Sigmoid colon (tissue), 7 donors: ENCODE data around the gene PTK7. TPM values are rescaled to one million over a fixed set of nuclear protein-coding genes. Genes with fewer than 3 reads are reported as not detected.

ENCODE experiments used
- DNase-seq: peaks from one replicate; pipeline ENCODE4 v3.0.0-alpha.2; 2019
- H3K27ac ChIP-seq, 4 donors: fragments of 200-600 bp; sonication (generic); one replicate each; pipeline ENCODE4 v1.5.1; 2016 to 2019; ENCODE audit warnings: mild to moderate bottlenecking in 1 of 4
- H3K27me3 ChIP-seq, 3 donors: fragments of 200-600 bp; sonication (generic); one replicate each; pipeline ENCODE4 v1.5.1; 2019; ENCODE audit warnings: mild to moderate bottlenecking in 1 of 3
- H3K36me3 ChIP-seq, 4 donors: fragments of 200-600 bp; sonication (generic); one replicate each; pipeline ENCODE4 v1.5.1; 2016 to 2019
- H3K4me1 ChIP-seq, 4 donors: fragments of 200-600 bp; sonication (generic); one replicate each; pipeline ENCODE4 v1.5.1; 2017 to 2019
- H3K4me3 ChIP-seq, 4 donors: fragments of 200-600 bp; sonication (generic); one replicate each; pipeline ENCODE4 v1.5.1; 2017 to 2019; ENCODE audit warnings: mild to moderate bottlenecking in 2 of 4, moderate library complexity in 1 of 4
- H3K9me3 ChIP-seq, 4 donors: fragments of 200-600 bp in 3 of 4; sonication (generic) in 3 of 4; one replicate each; pipeline versions ENCODE4 v1.5.1 to v1.6.1; 2013 to 2019
- EP300 ChIP-seq, 4 donors: sonication (generic); formaldehyde crosslinking; IDR thresholded peaks; one replicate each; pipeline ENCODE4 v1.6.1; 2017; ENCODE audit warnings: antibody characterized with exemption in 4 of 4
- POLR2A ChIP-seq, 2 donors: fragments of 450-650 bp; IDR thresholded peaks; one replicate each; pipeline ENCODE4 v1.6.1; 2016; ENCODE audit warnings: antibody characterized with exemption in 2 of 2, mild to moderate bottlenecking in 2 of 2, moderate library complexity in 2 of 2
- POLR2AphosphoS5 ChIP-seq, 4 donors: sonication (generic); formaldehyde crosslinking; IDR thresholded peaks; one replicate each; pipeline ENCODE4 v1.6.1; 2017; ENCODE audit warnings: antibody characterized with exemption in 4 of 4
- WGBS, 2 donors: extraction: QIAGEN DNeasy Blood & Tissue Kit; methylation state at CpG; one replicate each; pipeline ENCODE4 v1.1.7; 2013; 5-methylcytosine and 5-hydroxymethylcytosine counted together
- intact Hi-C: fragments of 100-400 bp; cut with DNase I; formaldehyde crosslinking; loops from one replicate; pipeline ENCODE4 v1.15.1; 2023
- polyA plus RNA-seq, 3 donors: library from polyadenylated mRNA; stranded (reverse); fragments of 200-250 nt; gene quantifications; one replicate each; pipeline ENCODE4 v1.2.3, GENCODE V29; 2013
- total RNA-seq, 4 donors: library from RNA; depleted of rRNA; stranded (reverse); fragments of >200 nt; gene quantifications; one replicate each; pipeline ENCODE4 v1.1.0, GENCODE V29; 2016
- TF ChIP-seq, protein P1 (sequence below), 4 experiments: fragments of 450-650 bp in 3 of 4; fragments of 200-600 bp in 1 of 4; IDR thresholded peaks; one replicate each; pipeline ENCODE4 v1.5.1; 2016 to 2019; ENCODE audit warnings: antibody characterized with exemption in 4 of 4, mild to moderate bottlenecking in 3 of 4, moderate library complexity in 2 of 4
- donor health status: healthy with polysubstance abuse.
- donor health status: Bipolar disorder and iron deficiency.
- donor health status: healthy.

Gene PTK7
- total RNA-seq (1 to 10 TPM; 4.8 to 9.7 (median 7.7) TPM), polyA plus RNA-seq (10 to 100 TPM in 1 of 3 donors, 1 to 10 TPM in 2; 1.2 to 15.6 (median 1.8) TPM)

DNA sequence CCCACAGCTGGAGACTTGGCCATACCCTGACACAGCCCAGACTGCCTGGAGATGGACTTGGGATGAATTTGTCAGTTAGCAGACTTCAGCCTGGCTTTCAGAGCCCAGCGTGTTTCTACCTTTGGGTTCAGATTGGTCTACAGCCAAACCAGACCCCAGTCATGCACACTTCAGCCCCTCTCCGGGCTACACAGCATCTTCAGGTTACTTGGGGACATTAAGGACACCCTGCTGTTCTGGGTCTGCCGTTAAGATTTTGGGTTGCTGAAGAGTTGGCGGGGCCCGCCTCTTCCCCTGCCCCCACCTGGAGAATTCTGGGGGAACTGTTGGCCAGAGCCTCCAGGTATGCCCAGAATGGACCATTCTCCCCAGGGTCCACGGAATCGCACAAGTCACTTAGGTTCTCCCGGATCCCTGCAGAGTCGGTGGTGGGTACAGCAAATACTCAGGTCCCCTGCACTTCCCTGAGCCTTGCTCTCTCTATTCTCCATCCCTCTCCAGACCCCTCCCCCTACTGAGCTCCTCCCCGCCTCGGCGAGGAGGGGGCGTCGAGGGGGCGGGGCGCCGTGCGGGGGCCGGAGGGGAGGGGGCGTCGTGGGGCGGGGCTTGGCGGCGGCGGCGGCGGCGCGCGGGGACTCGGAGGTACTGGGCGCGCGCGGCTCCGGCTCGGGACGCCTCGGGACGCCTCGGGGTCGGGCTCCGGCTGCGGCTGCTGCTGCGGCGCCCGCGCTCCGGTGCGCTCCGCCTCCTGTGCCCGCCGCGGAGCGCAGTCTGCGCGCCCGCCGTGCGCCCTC, at the start of gene PTK7:
PTK7 (plus strand) TSS at position 645 of the 794 bp plus-strand sequence. CDS start 175 bp downstream, outside the sequence.
- 4 to 5% methylated on average over 60 of the region's 60 CpGs for WGBS, 2 donors
- Histone ChIP-seq H3K4me3 (peak within 1 kb of the TSS; percentile 25 to 53 (median 48)), H3K4me1 (peaks cover 0 to 18% (median 16%) of the 10 kb centered on the region in 4 donors), H3K36me3 (peaks cover 7 to 43% (median 11%) of the 10 kb centered on the region in 4 donors), H3K27me3 (peaks cover 13 to 28% (median 16%) of the 10 kb centered on the region in 3 donors), H3K27ac (peak within 1 kb of the TSS in 1 of 4 donors; percentile 42), H3K9me3 (no peaks in the 10 kb centered on the region)
- DNase-seq = no peak
- TF ChIP-seq, protein P1, sequence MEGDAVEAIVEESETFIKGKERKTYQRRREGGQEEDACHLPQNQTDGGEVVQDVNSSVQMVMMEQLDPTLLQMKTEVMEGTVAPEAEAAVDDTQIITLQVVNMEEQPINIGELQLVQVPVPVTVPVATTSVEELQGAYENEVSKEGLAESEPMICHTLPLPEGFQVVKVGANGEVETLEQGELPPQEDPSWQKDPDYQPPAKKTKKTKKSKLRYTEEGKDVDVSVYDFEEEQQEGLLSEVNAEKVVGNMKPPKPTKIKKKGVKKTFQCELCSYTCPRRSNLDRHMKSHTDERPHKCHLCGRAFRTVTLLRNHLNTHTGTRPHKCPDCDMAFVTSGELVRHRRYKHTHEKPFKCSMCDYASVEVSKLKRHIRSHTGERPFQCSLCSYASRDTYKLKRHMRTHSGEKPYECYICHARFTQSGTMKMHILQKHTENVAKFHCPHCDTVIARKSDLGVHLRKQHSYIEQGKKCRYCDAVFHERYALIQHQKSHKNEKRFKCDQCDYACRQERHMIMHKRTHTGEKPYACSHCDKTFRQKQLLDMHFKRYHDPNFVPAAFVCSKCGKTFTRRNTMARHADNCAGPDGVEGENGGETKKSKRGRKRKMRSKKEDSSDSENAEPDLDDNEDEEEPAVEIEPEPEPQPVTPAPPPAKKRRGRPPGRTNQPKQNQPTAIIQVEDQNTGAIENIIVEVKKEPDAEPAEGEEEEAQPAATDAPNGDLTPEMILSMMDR (IDR thresholded peaks at IDR 0.05) = no peak
- TF ChIP-seq EP300 (IDR thresholded peaks at IDR 0.05) = no peak
- TF ChIP-seq POLR2A (IDR thresholded peaks at IDR 0.05) = no peak
- TF ChIP-seq POLR2AphosphoS5 (IDR thresholded peaks at IDR 0.05) = no peak
- intact Hi-C loops = no loop called here

DNA sequence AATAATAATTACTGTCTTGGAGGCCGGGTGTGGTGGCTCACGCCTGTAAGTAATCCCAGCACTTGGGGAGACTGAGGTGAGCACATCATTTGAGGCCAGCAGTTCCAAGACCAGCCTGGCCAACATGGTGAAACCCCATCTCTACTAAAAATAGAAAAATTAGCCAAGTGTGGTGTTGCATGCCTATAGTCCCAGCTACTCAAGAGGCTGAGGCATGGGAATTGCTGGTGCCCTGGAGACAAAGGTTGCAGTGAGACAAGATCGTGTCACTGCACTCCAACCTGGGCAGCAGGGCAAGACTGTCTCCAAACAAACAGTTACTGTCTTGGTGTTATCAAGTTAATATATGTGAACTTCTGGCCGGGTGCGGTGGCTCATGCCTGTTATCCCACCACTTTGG, 49.7 kb upstream of the PTK7 start:
- TF ChIP-seq, protein P1 (IDR thresholded peaks at IDR 0.05) = no peak
- TF ChIP-seq POLR2A (IDR thresholded peaks at IDR 0.05) (no peak), EP300 (IDR thresholded peaks at IDR 0.05) (no peak), POLR2AphosphoS5 (IDR thresholded peaks at IDR 0.05) (no peak)
- no peak overlapping the region for H3K27ac ChIP-seq
- H3K9me3 ChIP-seq = no peaks in the 10 kb centered on the region
- no peaks in the 10 kb centered on the region for H3K27me3 ChIP-seq
- peaks cover 36 to 65% (median 55%) of the 10 kb centered on the region in 4 donors for H3K36me3 ChIP-seq
- peaks cover 0 to 26% (median 20%) of the 10 kb centered on the region in 4 donors for H3K4me1 ChIP-seq
- intact Hi-C loops = no loop called here
- DNase-seq = no peak
- 88 to 90% methylated on average over 5 of the region's 5 CpGs for WGBS, 2 donors
- no peak overlapping the region for H3K4me3 ChIP-seq

GRCh38 chr6:43029120-43029519, 47.0 kb upstream of the PTK7 start:
- Histone ChIP-seq H3K4me3 (no peak overlapping the region), H3K27ac (no peak overlapping the region), H3K36me3 (peaks cover 36 to 92% (median 57%) of the 10 kb centered on the region in 4 donors), H3K9me3 (no peaks in the 10 kb centered on the region), H3K4me1 (peaks cover 0 to 6% (median under 1%) of the 10 kb centered on the region in 4 donors), H3K27me3 (no peaks in the 10 kb centered on the region)
- 93 to 95% methylated on average over 9 of the region's 9 CpGs for WGBS, 2 donors
- DNase-seq = no peak
- TF ChIP-seq, protein P1 (IDR thresholded peaks at IDR 0.05) = no peak
- TF ChIP-seq POLR2AphosphoS5 (IDR thresholded peaks at IDR 0.05) = no peak
- intact Hi-C loops = no loop called here

- H3K36me3 ChIP-seq = peaks cover 19 to 84% (median 36%) of the 10 kb centered on the region in 4 donors
- intact Hi-C loops = no loop called here
- no peaks in the 10 kb centered on the region for H3K4me1 ChIP-seq
- H3K27ac ChIP-seq = no peak overlapping the region
- no peak for DNase-seq
- TF ChIP-seq EP300 (IDR thresholded peaks at IDR 0.05) (no peak), POLR2AphosphoS5 (IDR thresholded peaks at IDR 0.05) (no peak), POLR2A (IDR thresholded peaks at IDR 0.05) (no peak)
- TF ChIP-seq, protein P1 (IDR thresholded peaks at IDR 0.05) = no peak
- H3K4me3 ChIP-seq = no peak overlapping the region
- WGBS, 2 donors = 85 to 90% methylated on average over 4 of the region's 4 CpGs
- no peaks in the 10 kb centered on the region for H3K27me3 ChIP-seq
- no peaks in the 10 kb centered on the region for H3K9me3 ChIP-seq
Measured at GRCh38 chr6:43032326-43032725, 43.8 kb upstream of the PTK7 start.
